ENCODE results near the gene HOTAIR.

Gene HOTAIR

DNA sequence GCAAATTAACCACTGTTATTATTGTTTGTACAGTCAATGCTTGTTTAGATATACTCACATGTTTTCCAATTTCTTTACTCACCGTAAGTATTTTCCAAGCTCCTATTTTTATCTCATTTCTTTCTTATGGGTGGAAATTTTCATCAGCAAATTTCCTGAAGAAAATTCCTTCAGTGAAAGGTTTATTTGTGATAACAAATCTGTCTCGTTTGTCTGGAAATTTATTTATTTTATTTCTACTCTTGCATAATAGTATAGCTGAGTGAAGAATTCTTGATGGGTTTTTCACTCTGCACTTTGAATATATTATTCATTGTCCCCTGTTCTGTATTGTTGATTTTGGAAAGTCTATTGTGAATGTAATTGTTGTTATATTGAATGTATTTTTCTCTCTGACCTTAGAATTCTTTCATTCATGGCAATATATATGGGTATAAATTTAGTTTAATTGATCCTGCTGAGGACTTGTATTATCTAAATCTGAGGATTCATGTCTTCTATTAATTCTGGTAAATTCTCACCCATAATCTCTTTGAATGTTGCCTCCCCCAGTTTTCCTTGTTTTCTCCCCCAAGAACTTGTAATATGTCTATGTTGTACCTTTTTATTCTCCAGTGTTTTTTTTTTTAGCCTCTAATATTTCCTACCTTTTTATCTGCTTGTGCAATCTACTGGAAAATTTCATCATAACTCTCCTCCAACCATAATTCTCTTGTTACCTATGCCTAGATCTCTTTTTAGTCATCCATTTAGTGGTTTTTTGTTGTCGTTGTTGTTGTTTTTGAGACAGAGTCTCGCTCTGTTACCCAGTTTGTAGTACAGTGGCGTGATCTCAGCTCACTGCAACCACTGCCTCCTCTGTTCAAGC is 57.7 kb downstream of the HOTAIR start:
- in situ Hi-C loops (cut with MboI; ENCODE audit: low sequenced_read_pairs, unreplicated experiment): no loop called here
- TF ChIP-seq, protein P1, sequence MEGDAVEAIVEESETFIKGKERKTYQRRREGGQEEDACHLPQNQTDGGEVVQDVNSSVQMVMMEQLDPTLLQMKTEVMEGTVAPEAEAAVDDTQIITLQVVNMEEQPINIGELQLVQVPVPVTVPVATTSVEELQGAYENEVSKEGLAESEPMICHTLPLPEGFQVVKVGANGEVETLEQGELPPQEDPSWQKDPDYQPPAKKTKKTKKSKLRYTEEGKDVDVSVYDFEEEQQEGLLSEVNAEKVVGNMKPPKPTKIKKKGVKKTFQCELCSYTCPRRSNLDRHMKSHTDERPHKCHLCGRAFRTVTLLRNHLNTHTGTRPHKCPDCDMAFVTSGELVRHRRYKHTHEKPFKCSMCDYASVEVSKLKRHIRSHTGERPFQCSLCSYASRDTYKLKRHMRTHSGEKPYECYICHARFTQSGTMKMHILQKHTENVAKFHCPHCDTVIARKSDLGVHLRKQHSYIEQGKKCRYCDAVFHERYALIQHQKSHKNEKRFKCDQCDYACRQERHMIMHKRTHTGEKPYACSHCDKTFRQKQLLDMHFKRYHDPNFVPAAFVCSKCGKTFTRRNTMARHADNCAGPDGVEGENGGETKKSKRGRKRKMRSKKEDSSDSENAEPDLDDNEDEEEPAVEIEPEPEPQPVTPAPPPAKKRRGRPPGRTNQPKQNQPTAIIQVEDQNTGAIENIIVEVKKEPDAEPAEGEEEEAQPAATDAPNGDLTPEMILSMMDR (IDR thresholded peaks at IDR 0.05; ENCODE audit: borderline replicate concordance, control extremely low read depth, extremely low read depth, insufficient read depth, missing control alignments): no peak
- no peak for DNase-seq (ENCODE audit: low spot score)
